GM12891 (cell line): ENCODE measurements around the gene SMYD3.

Source experiments
- POLR2A ChIP-seq: IDR thresholded peaks from 2 replicates; pipeline ENCODE4 v1.6.1; 2011; ENCODE audit warnings: low read depth, low read length, control low read depth
- POLR2AphosphoS5 ChIP-seq: IDR thresholded peaks from 2 replicates; pipeline ENCODE4 v1.6.1; 2011; ENCODE audit warnings: low read depth, low read length, control low read depth

- no peak for TF ChIP-seq POLR2A
- no peak for TF ChIP-seq POLR2AphosphoS5
Measured at GRCh38 chr1:246492611-246493245, 14.4 kb downstream of the SMYD3 start.
